NCI-H146 (cell line): ENCODE results near the gene PLD6.
"Not testable (repeated sequence)": the region's sequence is repeated elsewhere in the genome, so short reads cannot be mapped to it uniquely, and the experiment has no call there.

Experiments used
- DNase-seq: peaks from one replicate; lab custom pipeline; 2025; lab: John Stamatoyannopoulos, UW

The PLD6 gene

GRCh38 chr17:17176341-17176740 is 29.8 kb downstream of the PLD6 start:
- DNase-seq, result no peak

GRCh38 chr17:17175917-17176316 is 30.2 kb downstream of the PLD6 start:
- DNase-seq, result no peak

- no peak for DNase-seq
These were observed 30.8 kb downstream of the PLD6 start for GRCh38 chr17:17175340-17175739.

- DNase-seq, result no peak
These were observed 32.2 kb downstream of the PLD6 start for GRCh38 chr17:17173921-17174320.

- DNase-seq, result no peak
These were observed 33.1 kb downstream of the PLD6 start for GRCh38 chr17:17172990-17173389.

- DNase-seq, result no peak
These were observed 33.9 kb downstream of the PLD6 start for GRCh38 chr17:17172001-17172939.

GRCh38 chr17:17171186-17171585 is 34.9 kb downstream of the PLD6 start:
- DNase-seq, result no peak

GRCh38 chr17:17170346-17170985 is 35.7 kb downstream of the PLD6 start:
- no peak for DNase-seq

GRCh38 chr17:17169396-17169795 is 36.7 kb downstream of the PLD6 start:
- DNase-seq, result no peak

- DNase-seq, result no peak
These were observed 37.7 kb downstream of the PLD6 start for GRCh38 chr17:17168401-17168800.

GRCh38 chr17:17167986-17168385 is 38.1 kb downstream of the PLD6 start:
- no peak for DNase-seq

- no peak for DNase-seq
These were observed 38.8 kb downstream of the PLD6 start for GRCh38 chr17:17167356-17167755.

- no peak for DNase-seq
These were observed 39.7 kb downstream of the PLD6 start for GRCh38 chr17:17166446-17166845.

- no peak for DNase-seq
These were observed 40.3 kb downstream of the PLD6 start for GRCh38 chr17:17165666-17166308.

- no peak for DNase-seq
These were observed 41.5 kb downstream of the PLD6 start for GRCh38 chr17:17164676-17165075.

GRCh38 chr17:17164156-17164555 is 42.0 kb downstream of the PLD6 start:
- DNase-seq, result no peak

GRCh38 chr17:17161759-17162158 is 44.4 kb downstream of the PLD6 start:
- no peak for DNase-seq

- no peak for DNase-seq
These were observed 45.0 kb downstream of the PLD6 start for GRCh38 chr17:17161121-17161520.

- DNase-seq, result no peak
These were observed 46.6 kb downstream of the PLD6 start for GRCh38 chr17:17159571-17159970.

GRCh38 chr17:17158506-17158905 is 47.6 kb downstream of the PLD6 start:
- not testable (repeated sequence) for DNase-seq

GRCh38 chr17:17157041-17157440 is 49.1 kb downstream of the PLD6 start:
- no peak for DNase-seq

GRCh38 chr17:17156511-17156910 is 49.6 kb downstream of the PLD6 start:
- DNase-seq, result no peak

GRCh38 chr17:17156107-17156506 is 50.0 kb downstream of the PLD6 start:
- no peak for DNase-seq
